Ishikawa (cell line): Measurements from ENCODE around the gene KLRF2.

Experiments
- EGR1 ChIP-seq: IDR thresholded peaks from 2 replicates; pipeline ENCODE4 v1.6.1; 2012
- EP300 ChIP-seq: IDR thresholded peaks from 2 replicates; pipeline ENCODE4 v1.6.1; 2012; ENCODE audit warnings: borderline replicate concordance
- FOXM1 ChIP-seq: IDR thresholded peaks from 2 replicates; pipeline ENCODE4 v1.6.1; 2012; ENCODE audit warnings: low read depth, borderline replicate concordance
- TAF1 ChIP-seq: IDR thresholded peaks from 2 replicates; pipeline ENCODE4 v1.6.1; 2012; ENCODE audit warnings: low read depth, mild to moderate bottlenecking
- YY1 ChIP-seq: IDR thresholded peaks from 2 replicates; pipeline ENCODE4 v1.6.1; 2012; ENCODE audit warnings: low read depth
- ZBTB7A ChIP-seq: IDR thresholded peaks from 2 replicates; pipeline ENCODE4 v1.6.1; 2012; ENCODE audit warnings: low read depth
- TF ChIP-seq, protein P1 (sequence below): IDR thresholded peaks from 2 replicates; pipeline ENCODE4 v1.6.1; 2012; ENCODE audit warnings: low read depth, mild to moderate bottlenecking
- TF ChIP-seq, protein P2 (sequence below): IDR thresholded peaks from 2 replicates; pipeline ENCODE4 v1.6.1; 2012
- TF ChIP-seq, protein P3 (sequence below): IDR thresholded peaks from 2 replicates; pipeline ENCODE4 v1.6.1; 2012

DNA sequence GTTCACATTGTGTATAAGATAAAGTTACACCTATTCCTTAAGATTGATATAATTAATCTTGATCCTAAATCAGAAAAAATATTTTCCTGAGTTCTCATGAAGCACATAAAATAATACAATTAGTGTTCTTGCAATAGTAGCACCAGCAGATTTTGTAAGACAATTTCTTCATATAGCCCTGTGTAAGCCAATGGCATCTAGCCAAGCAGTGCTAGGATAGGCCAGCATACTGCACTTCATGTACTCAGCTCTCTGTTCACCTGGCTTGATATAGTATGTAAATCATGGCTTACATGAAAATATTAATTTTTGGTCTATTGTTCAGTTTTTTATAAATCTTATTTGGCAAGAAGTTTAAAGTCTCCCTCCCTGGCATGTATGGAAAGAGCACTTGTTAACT lies 1.9 kb downstream of the KLRF2 start:
- TF ChIP-seq, protein P1, sequence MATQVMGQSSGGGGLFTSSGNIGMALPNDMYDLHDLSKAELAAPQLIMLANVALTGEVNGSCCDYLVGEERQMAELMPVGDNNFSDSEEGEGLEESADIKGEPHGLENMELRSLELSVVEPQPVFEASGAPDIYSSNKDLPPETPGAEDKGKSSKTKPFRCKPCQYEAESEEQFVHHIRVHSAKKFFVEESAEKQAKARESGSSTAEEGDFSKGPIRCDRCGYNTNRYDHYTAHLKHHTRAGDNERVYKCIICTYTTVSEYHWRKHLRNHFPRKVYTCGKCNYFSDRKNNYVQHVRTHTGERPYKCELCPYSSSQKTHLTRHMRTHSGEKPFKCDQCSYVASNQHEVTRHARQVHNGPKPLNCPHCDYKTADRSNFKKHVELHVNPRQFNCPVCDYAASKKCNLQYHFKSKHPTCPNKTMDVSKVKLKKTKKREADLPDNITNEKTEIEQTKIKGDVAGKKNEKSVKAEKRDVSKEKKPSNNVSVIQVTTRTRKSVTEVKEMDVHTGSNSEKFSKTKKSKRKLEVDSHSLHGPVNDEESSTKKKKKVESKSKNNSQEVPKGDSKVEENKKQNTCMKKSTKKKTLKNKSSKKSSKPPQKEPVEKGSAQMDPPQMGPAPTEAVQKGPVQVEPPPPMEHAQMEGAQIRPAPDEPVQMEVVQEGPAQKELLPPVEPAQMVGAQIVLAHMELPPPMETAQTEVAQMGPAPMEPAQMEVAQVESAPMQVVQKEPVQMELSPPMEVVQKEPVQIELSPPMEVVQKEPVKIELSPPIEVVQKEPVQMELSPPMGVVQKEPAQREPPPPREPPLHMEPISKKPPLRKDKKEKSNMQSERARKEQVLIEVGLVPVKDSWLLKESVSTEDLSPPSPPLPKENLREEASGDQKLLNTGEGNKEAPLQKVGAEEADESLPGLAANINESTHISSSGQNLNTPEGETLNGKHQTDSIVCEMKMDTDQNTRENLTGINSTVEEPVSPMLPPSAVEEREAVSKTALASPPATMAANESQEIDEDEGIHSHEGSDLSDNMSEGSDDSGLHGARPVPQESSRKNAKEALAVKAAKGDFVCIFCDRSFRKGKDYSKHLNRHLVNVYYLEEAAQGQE: no peak
- TF ChIP-seq FOXM1: no peak
- no peak for TF ChIP-seq YY1
- TF ChIP-seq EP300: no peak
- TF ChIP-seq TAF1: no peak
- TF ChIP-seq EGR1: no peak
- TF ChIP-seq, protein P2, sequence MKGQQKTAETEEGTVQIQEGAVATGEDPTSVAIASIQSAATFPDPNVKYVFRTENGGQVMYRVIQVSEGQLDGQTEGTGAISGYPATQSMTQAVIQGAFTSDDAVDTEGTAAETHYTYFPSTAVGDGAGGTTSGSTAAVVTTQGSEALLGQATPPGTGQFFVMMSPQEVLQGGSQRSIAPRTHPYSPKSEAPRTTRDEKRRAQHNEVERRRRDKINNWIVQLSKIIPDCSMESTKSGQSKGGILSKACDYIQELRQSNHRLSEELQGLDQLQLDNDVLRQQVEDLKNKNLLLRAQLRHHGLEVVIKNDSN: no peak
- TF ChIP-seq ZBTB7A: no peak
- TF ChIP-seq, protein P3, sequence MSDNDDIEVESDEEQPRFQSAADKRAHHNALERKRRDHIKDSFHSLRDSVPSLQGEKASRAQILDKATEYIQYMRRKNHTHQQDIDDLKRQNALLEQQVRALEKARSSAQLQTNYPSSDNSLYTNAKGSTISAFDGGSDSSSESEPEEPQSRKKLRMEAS: no peak
